NCI-H510A treated with DMSO at 0.1 percent for 48 hours (cell line): ENCODE data around the gene TMEM63A.
"Not testable (repeated sequence)": the region's sequence is repeated elsewhere in the genome, so short reads cannot be mapped to it uniquely, and the experiment has no call there.

Experiments used
- DNase-seq: peaks from one replicate; lab custom pipeline; 2025; lab: John Stamatoyannopoulos, UW

TMEM63A gene

GRCh38 chr1:225845097-225845496, 37.1 kb downstream of the TMEM63A start:
- no peak for DNase-seq

- DNase-seq: no peak
These were observed 37.7 kb downstream of the TMEM63A start for GRCh38 chr1:225844236-225845061.

GRCh38 chr1:225843426-225843795, 38.8 kb downstream of the TMEM63A start:
- DNase-seq: no peak

GRCh38 chr1:225842788-225843425, 39.3 kb downstream of the TMEM63A start:
- DNase-seq: no peak

GRCh38 chr1:225842074-225842473, 40.1 kb downstream of the TMEM63A start:
- DNase-seq: no peak

- DNase-seq: no peak
These were observed 41.5 kb downstream of the TMEM63A start for GRCh38 chr1:225840713-225841112.

GRCh38 chr1:225840223-225840610, 42.0 kb downstream of the TMEM63A start:
- DNase-seq: no peak

- DNase-seq: no peak
These were observed 43.4 kb downstream of the TMEM63A start for GRCh38 chr1:225838793-225839192.

- not testable (repeated sequence) for DNase-seq
These were observed 45.9 kb downstream of the TMEM63A start for GRCh38 chr1:225836296-225836695.

- no peak for DNase-seq
These were observed 46.3 kb downstream of the TMEM63A start for GRCh38 chr1:225835856-225836255.

- DNase-seq: peak; percentile 39
These were observed 47.5 kb downstream of the TMEM63A start for GRCh38 chr1:225834417-225835329.

GRCh38 chr1:225830841-225831240, 51.3 kb downstream of the TMEM63A start:
- DNase-seq: no peak

GRCh38 chr1:225828706-225829345, 53.4 kb downstream of the TMEM63A start:
- DNase-seq: no peak

GRCh38 chr1:225827076-225827475, 55.1 kb downstream of the TMEM63A start:
- no peak for DNase-seq

GRCh38 chr1:225825607-225826007, 56.6 kb downstream of the TMEM63A start:
- peak; percentile 78 for DNase-seq

- DNase-seq: peak; percentile 80
These were observed 57.1 kb downstream of the TMEM63A start for GRCh38 chr1:225825078-225825477.

GRCh38 chr1:225824533-225824941, 57.6 kb downstream of the TMEM63A start:
- peak; percentile 88 for DNase-seq

- DNase-seq: peak; percentile 21
These were observed 58.3 kb downstream of the TMEM63A start for GRCh38 chr1:225823811-225824261.

- no peak for DNase-seq
These were observed 59.4 kb downstream of the TMEM63A start for GRCh38 chr1:225822655-225823403.

- peak; percentile 23 for DNase-seq
These were observed 61.6 kb downstream of the TMEM63A start for GRCh38 chr1:225820522-225821120.
